ENCODE measurements around the gene ARHGAP25. TPM values are rescaled to one million over a fixed set of nuclear protein-coding genes. Genes with fewer than 3 reads are reported as not detected.

ARHGAP25 gene
- total RNA-seq, 1 donor from 2014 or later, result 0.50 TPM

DNA sequence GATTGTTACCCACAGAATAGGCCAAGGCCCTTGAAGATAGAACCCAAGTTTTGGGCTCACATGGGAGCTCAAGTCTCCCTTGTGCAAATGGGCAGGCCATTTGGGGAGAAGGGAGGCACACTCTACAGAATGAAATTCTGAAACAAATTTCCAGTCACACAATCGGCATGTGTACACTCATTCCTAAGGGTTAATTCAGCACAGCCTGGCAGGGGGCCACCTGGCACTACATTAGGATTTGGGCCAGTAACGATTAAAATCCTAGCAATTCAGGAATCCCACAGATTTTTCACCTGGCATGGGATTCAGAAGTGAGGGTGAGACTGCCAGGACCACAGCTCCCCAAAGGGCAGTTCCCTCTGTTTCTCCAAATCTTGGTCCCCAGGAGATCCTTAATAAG, 90.2 kb downstream of the ARHGAP25 start:
- no peak for DNase-seq (ENCODE audit: low spot score)
- TF ChIP-seq, protein P1, sequence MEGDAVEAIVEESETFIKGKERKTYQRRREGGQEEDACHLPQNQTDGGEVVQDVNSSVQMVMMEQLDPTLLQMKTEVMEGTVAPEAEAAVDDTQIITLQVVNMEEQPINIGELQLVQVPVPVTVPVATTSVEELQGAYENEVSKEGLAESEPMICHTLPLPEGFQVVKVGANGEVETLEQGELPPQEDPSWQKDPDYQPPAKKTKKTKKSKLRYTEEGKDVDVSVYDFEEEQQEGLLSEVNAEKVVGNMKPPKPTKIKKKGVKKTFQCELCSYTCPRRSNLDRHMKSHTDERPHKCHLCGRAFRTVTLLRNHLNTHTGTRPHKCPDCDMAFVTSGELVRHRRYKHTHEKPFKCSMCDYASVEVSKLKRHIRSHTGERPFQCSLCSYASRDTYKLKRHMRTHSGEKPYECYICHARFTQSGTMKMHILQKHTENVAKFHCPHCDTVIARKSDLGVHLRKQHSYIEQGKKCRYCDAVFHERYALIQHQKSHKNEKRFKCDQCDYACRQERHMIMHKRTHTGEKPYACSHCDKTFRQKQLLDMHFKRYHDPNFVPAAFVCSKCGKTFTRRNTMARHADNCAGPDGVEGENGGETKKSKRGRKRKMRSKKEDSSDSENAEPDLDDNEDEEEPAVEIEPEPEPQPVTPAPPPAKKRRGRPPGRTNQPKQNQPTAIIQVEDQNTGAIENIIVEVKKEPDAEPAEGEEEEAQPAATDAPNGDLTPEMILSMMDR (IDR thresholded peaks at IDR 0.05), result no peak
- Mint-ChIP-seq H3K36me3 (ENCODE audit: low read depth) (no peaks in the 10 kb centered on the region), H3K27ac (ENCODE audit: unreplicated experiment) (no peak overlapping the region), H3K4me3 (ENCODE audit: unreplicated experiment) (no peak overlapping the region), H3K4me1 (ENCODE audit: low read depth) (peaks cover 18% of the 10 kb centered on the region), H3K9me3 (ENCODE audit: low read depth) (no peaks in the 10 kb centered on the region), H3K27me3 (ENCODE audit: low read depth) (peaks cover 8% of the 10 kb centered on the region)

DNA sequence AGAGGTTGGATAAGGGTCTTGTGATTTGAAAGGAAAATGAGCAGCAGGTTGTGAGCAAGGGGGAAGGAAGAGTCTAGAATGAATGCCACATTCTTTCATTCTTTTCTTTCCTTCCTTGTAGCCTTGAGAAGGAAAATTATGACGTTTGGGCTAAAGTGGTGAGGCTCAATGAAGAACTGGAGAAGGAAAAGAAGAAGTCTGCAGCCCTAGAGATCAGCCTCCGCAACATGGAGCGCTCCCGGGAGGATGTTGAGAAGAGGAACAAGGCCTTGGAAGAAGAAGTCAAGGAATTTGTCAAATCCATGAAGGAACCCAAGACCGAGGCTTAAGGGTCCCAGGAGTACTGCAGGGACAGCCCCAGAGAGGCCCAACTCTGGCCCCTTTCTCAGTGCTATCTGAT, 91.3 kb downstream of the ARHGAP25 start:
- Mint-ChIP-seq H3K27ac (ENCODE audit: unreplicated experiment) (no peak overlapping the region), H3K27me3 (ENCODE audit: low read depth) (peaks cover 8% of the 10 kb centered on the region), H3K4me3 (ENCODE audit: unreplicated experiment) (no peak overlapping the region), H3K9me3 (ENCODE audit: low read depth) (no peaks in the 10 kb centered on the region), H3K4me1 (ENCODE audit: low read depth) (peaks cover 18% of the 10 kb centered on the region), H3K36me3 (ENCODE audit: low read depth) (no peaks in the 10 kb centered on the region)
- TF ChIP-seq, protein P1 (IDR thresholded peaks at IDR 0.05), result no peak
- no peak for DNase-seq (ENCODE audit: low spot score)

DNA sequence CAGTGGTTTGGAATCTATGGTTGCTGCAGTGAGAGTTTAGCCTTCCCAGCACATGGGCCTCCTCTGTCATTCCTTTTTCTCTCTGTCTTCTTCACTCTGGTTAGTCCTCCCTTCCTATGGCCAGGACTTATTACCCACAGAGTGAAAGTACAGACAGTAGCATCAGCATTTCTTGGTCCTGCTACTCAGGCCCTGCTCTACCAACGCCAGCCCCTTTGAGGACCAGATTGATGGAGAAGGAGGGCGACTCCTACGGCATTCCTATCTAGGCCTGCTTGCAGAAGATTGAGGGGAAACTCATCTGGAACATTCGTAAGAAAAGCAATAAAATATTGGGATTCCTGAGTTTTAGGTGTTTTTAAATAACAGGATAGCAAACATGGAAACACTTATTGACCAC, 93.1 kb downstream of the ARHGAP25 start:
- peaks cover 34% of the 10 kb centered on the region for H3K4me1 Mint-ChIP-seq (ENCODE audit: low read depth)
- H3K27me3 Mint-ChIP-seq (ENCODE audit: low read depth), result peaks cover 6% of the 10 kb centered on the region
- no peak overlapping the region for H3K4me3 Mint-ChIP-seq (ENCODE audit: unreplicated experiment)
- no peak overlapping the region for H3K27ac Mint-ChIP-seq (ENCODE audit: unreplicated experiment)
- DNase-seq (ENCODE audit: low spot score), result no peak
- no peaks in the 10 kb centered on the region for H3K36me3 Mint-ChIP-seq (ENCODE audit: low read depth)
- H3K9me3 Mint-ChIP-seq (ENCODE audit: low read depth), result no peaks in the 10 kb centered on the region
- TF ChIP-seq, protein P1 (IDR thresholded peaks at IDR 0.05), result no peak

DNA sequence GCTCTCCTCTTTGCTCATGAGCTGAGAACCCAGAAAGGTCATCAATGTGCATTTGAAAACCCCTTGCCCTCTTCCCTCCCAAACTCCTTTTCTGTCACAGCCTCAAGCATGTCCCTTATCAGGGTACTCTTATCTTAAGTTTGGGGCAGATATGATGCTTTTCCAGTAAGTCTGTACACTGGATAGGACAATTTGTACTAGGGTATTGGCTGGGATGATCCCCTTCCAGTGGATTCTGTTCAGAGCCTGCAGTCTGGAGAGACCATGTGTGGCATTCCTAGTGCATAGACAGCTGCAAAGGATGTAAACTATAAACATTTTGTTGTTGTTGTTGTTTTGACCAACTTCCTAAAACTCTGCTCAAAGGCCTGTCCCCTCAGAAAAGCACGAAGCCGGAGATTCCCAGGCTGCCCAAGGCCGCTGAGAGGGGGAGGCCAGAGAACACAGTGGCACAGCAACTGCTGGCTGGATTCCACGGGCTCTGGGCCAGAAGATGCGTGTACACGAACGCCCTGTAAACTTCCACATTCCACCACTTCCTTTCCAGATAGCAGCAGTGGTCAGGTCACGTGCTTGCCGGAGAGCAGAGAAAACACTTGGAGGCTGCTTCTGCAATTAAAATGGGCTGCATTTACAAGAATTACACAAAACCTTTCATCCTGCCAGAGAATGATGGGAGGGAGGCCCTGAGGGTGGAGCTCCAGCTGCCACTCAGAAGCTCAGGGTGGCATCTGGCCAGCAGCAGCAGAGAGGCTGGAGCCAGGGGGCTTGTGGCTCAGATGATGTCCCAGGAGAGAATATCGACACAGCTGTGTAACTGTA, 94.5 kb downstream of the ARHGAP25 start:
- Mint-ChIP-seq H3K36me3 (ENCODE audit: low read depth) (no peaks in the 10 kb centered on the region), H3K4me3 (ENCODE audit: unreplicated experiment) (peak overlapping the region; percentile 32), H3K27ac (ENCODE audit: unreplicated experiment) (peak overlapping the region; percentile 56), H3K27me3 (ENCODE audit: low read depth) (peaks cover 3% of the 10 kb centered on the region), H3K9me3 (ENCODE audit: low read depth) (no peaks in the 10 kb centered on the region), H3K4me1 (ENCODE audit: low read depth) (peaks cover 35% of the 10 kb centered on the region)
- no peak for DNase-seq (ENCODE audit: low spot score)
- TF ChIP-seq, protein P1 (IDR thresholded peaks at IDR 0.05), result peak; percentile 14

DNA sequence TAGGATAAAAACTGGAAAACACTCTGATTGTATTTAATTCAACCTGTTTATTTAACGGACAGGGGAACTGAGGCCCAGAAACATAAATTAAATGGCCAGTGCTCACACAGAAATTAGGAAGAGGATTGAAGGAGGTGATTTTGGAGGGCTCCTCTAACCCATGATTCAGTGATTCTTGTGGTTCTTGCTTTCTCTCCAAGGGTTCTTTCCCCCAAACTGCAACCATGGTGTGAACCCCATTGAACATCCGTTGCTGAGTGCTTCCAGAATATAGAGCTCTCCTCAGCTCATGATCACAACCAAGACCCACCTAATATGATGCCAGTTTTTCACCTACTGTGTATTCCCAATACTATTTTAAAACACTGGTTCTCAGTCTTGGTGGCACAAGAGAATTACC, 95.1 kb downstream of the ARHGAP25 start:
- peak overlapping the region; percentile 56 for H3K27ac Mint-ChIP-seq (ENCODE audit: unreplicated experiment)
- peak overlapping the region; percentile 32 for H3K4me3 Mint-ChIP-seq (ENCODE audit: unreplicated experiment)
- peaks cover 3% of the 10 kb centered on the region for H3K27me3 Mint-ChIP-seq (ENCODE audit: low read depth)
- peaks cover 35% of the 10 kb centered on the region for H3K4me1 Mint-ChIP-seq (ENCODE audit: low read depth)
- no peaks in the 10 kb centered on the region for H3K36me3 Mint-ChIP-seq (ENCODE audit: low read depth)
- TF ChIP-seq, protein P1 (IDR thresholded peaks at IDR 0.05), result no peak
- no peaks in the 10 kb centered on the region for H3K9me3 Mint-ChIP-seq (ENCODE audit: low read depth)
- no peak for DNase-seq (ENCODE audit: low spot score)
